GM12892 (cell line): ENCODE results near the gene PREX1.
"Not testable (repeated sequence)": the region's sequence is repeated elsewhere in the genome, so short reads cannot be mapped to it uniquely, and the experiment has no call there.

Source experiments
- DNase-seq: peaks from one replicate; pipeline ENCODE4 v3.0.0; 2011; ENCODE audit not compliant: insufficient read length
- FAIRE-seq: peaks from 2 replicates; lab custom pipeline; 2011; peaks lifted over from hg19 to GRCh38; lab: Jason Lieb, UNC
- POLR2A ChIP-seq: IDR thresholded peaks from 2 replicates; pipeline ENCODE4 v1.6.1; 2011; ENCODE audit warnings: low read depth, low read length, control low read depth
- POLR2AphosphoS5 ChIP-seq: IDR thresholded peaks from 2 replicates; pipeline ENCODE4 v1.6.1; 2011; ENCODE audit warnings: low read depth, low read length, control low read depth
- TAF1 ChIP-seq: IDR thresholded peaks from 2 replicates; pipeline ENCODE4 v1.6.1; 2011; ENCODE audit warnings: low read depth, mild to moderate bottlenecking, control low read depth, low read length, borderline replicate concordance

PREX1 gene

GRCh38 chr20:48786951-48787705 is 40.7 kb downstream of the PREX1 start:
- no peak for TF ChIP-seq TAF1
- TF ChIP-seq POLR2AphosphoS5: no peak
- no peak for TF ChIP-seq POLR2A
- DNase-seq (no peak), FAIRE-seq (no peak)

- DNase-seq (no peak), FAIRE-seq (no peak)
- TF ChIP-seq POLR2A (no peak), TAF1 (no peak), POLR2AphosphoS5 (no peak)
Measured at GRCh38 chr20:48785801-48786200, 42.0 kb downstream of the PREX1 start.

- TF ChIP-seq TAF1 (no peak), POLR2A (no peak), POLR2AphosphoS5 (no peak)
- DNase-seq (no peak), FAIRE-seq (no peak)
Measured at GRCh38 chr20:48785256-48785655, 42.5 kb downstream of the PREX1 start.

GRCh38 chr20:48784273-48784641 is 43.5 kb downstream of the PREX1 start:
- FAIRE-seq (peak; percentile 64), DNase-seq (no peak)
- TF ChIP-seq TAF1 (no peak), POLR2AphosphoS5 (no peak), POLR2A (no peak)

- peak; percentile 42 for FAIRE-seq
- TF ChIP-seq POLR2AphosphoS5: peak; percentile 52
- no peak; the same call in 1 of the 2 replicates for TF ChIP-seq POLR2A
- no peak for TF ChIP-seq TAF1
- no peak for DNase-seq
Measured at GRCh38 chr20:48783533-48784272, 44.1 kb downstream of the PREX1 start.

GRCh38 chr20:48782901-48783308 is 44.9 kb downstream of the PREX1 start:
- FAIRE-seq (no peak), DNase-seq (no peak)
- TF ChIP-seq POLR2A (0 out of 2 replicates have a peak, but pooled peaks have one; percentile 29), TAF1 (no peak), POLR2AphosphoS5 (no peak; the same call in 1 of the 2 replicates)

GRCh38 chr20:48782053-48782452 is 45.7 kb downstream of the PREX1 start:
- FAIRE-seq (no peak), DNase-seq (no peak)
- no peak for TF ChIP-seq POLR2AphosphoS5

GRCh38 chr20:48781634-48782033 is 46.2 kb downstream of the PREX1 start:
- no peak for DNase-seq
- no peak for FAIRE-seq
- TF ChIP-seq POLR2A (no peak), POLR2AphosphoS5 (no peak), TAF1 (no peak)

GRCh38 chr20:48779435-48779834 is 48.4 kb downstream of the PREX1 start:
- no peak for DNase-seq
- TF ChIP-seq POLR2AphosphoS5: no peak
- no peak for FAIRE-seq

GRCh38 chr20:48777821-48778220 is 50.0 kb downstream of the PREX1 start:
- no peak for FAIRE-seq
- TF ChIP-seq TAF1 (no peak), POLR2AphosphoS5 (no peak), POLR2A (no peak)
- no peak for DNase-seq

GRCh38 chr20:48777005-48777404 is 50.8 kb downstream of the PREX1 start:
- DNase-seq: no peak
- no peak for FAIRE-seq
- TF ChIP-seq POLR2A: no peak

- no peak for FAIRE-seq
Measured at GRCh38 chr20:48776306-48776705, 51.5 kb downstream of the PREX1 start.

GRCh38 chr20:48775545-48775944 is 52.3 kb downstream of the PREX1 start:
- not testable (repeated sequence) for FAIRE-seq

More at GRCh38 chr20:48776306-48776705, 51.5 kb downstream of the PREX1 start:
- no peak for DNase-seq
- no peak for TF ChIP-seq TAF1
- no peak for TF ChIP-seq POLR2A
- TF ChIP-seq POLR2AphosphoS5: no peak

More at GRCh38 chr20:48775545-48775944, 52.3 kb downstream of the PREX1 start:
- DNase-seq: not testable (repeated sequence)
